Stomach (tissue), 19 donors: Measurements from ENCODE around the gene AMIGO3. TPM values are rescaled to one million over a fixed set of nuclear protein-coding genes. Genes with fewer than 3 reads are reported as not detected.

Experiments used
- DNase-seq, 2 donors: peaks; one replicate each; pipeline versions ENCODE4 v3.0.0 to v3.0.0-alpha.2; 2013 to 2019
- H3K27ac ChIP-seq, 5 donors: fragments of 200-600 bp in 4 of 5; sonication (generic) in 4 of 5; one replicate each; pipeline ENCODE4 v1.5.1; 2013 to 2019; ENCODE audit warnings: mild to moderate bottlenecking in 1 of 5, moderate library complexity in 1 of 5
- H3K27me3 ChIP-seq, 3 donors: fragments of 200-600 bp; sonication (generic); one replicate each; pipeline ENCODE4 v1.5.1; 2017 to 2019; ENCODE audit warnings: mixed run types in 1 of 3
- H3K36me3 ChIP-seq, 4 donors: fragments of 200-600 bp; sonication (generic); 1 replicate in 3 of 4; 2 replicates in 1 of 4; pipeline ENCODE4 v1.5.1; 2016 to 2019
- H3K4me1 ChIP-seq, 4 donors: fragments of 200-600 bp; sonication (generic); one replicate each; pipeline ENCODE4 v1.5.1; 2016 to 2019
- H3K4me3 ChIP-seq, 4 donors: fragments of 200-600 bp; sonication (generic) in 3 of 4; one replicate each; pipeline ENCODE4 v1.5.1; 2016 to 2019; ENCODE audit warnings: mild to moderate bottlenecking in 1 of 4
- H3K9me3 ChIP-seq, 4 donors: fragments of 200-600 bp; sonication (generic); one replicate each; pipeline ENCODE4 v1.5.1; 2016 to 2019
- EP300 ChIP-seq: sonication (generic); formaldehyde crosslinking; IDR thresholded peaks from one replicate; pipeline ENCODE4 v1.6.1; 2017; ENCODE audit warnings: antibody characterized with exemption
- POLR2A ChIP-seq, 4 donors: fragments of 450-650 bp; IDR thresholded peaks; one replicate each; pipeline ENCODE4 v1.6.1; 2016; ENCODE audit warnings: antibody characterized with exemption in 4 of 4, control low read depth in 2 of 4, mild to moderate bottlenecking in 1 of 4, moderate library complexity in 1 of 4
- POLR2AphosphoS5 ChIP-seq, 3 donors: sonication (generic); formaldehyde crosslinking; IDR thresholded peaks; one replicate each; pipeline ENCODE4 v1.6.1; 2016; ENCODE audit warnings: antibody characterized with exemption in 3 of 3
- WGBS, 5 donors: extraction: QIAGEN DNeasy Blood & Tissue Kit in 3 of 5; methylation state at CpG; one replicate each; pipeline versions ENCODE4 v1.1.5 to v1.1.7; 2013 to 2018; 5-methylcytosine and 5-hydroxymethylcytosine counted together
- intact Hi-C: fragments of 100-400 bp; cut with DNase I; formaldehyde crosslinking; loops from one replicate; pipeline ENCODE4 v1.15.1; 2023; ENCODE audit warnings: low total_unique reads
- long read RNA-seq, 10 donors: transcript quantifications; one replicate each; lab custom pipeline, GENCODE V29; 2026
- polyA plus RNA-seq, 3 donors: library from polyadenylated mRNA; stranded (reverse); fragments of 200-250 nt; gene quantifications; one replicate each; pipeline ENCODE4 v1.2.3, GENCODE V29; 2013
- total RNA-seq, 5 donors: library from RNA; depleted of rRNA; stranded (reverse); fragments of >200 nt; gene quantifications; one replicate each; pipeline versions ENCODE4 v1.1.0 to v1.2.3, GENCODE V29; 2014 to 2016
- TF ChIP-seq, protein P1 (sequence below), 7 experiments: fragments of 450-650 bp in 4 of 7; fragments of 200-600 bp in 3 of 7; sonication (generic) in 3 of 7; IDR thresholded peaks; one replicate each; pipeline ENCODE4 v1.5.1; 2016 to 2019; ENCODE audit warnings: antibody characterized with exemption in 7 of 7, control low read depth in 2 of 7, mild to moderate bottlenecking in 1 of 7
- donor health status: healthy with polysubstance abuse.
- donor health status: Bipolar disorder and iron deficiency.
- donor health status: healthy.

AMIGO3 gene, protein sequence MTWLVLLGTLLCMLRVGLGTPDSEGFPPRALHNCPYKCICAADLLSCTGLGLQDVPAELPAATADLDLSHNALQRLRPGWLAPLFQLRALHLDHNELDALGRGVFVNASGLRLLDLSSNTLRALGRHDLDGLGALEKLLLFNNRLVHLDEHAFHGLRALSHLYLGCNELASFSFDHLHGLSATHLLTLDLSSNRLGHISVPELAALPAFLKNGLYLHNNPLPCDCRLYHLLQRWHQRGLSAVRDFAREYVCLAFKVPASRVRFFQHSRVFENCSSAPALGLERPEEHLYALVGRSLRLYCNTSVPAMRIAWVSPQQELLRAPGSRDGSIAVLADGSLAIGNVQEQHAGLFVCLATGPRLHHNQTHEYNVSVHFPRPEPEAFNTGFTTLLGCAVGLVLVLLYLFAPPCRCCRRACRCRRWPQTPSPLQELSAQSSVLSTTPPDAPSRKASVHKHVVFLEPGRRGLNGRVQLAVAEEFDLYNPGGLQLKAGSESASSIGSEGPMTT
- 1 to 10 TPM in 1 of 5 donors, not detected in 4; 1.3 TPM for total RNA-seq
- under 1 TPM; 0.19 to 0.83 (median 0.76) TPM for polyA plus RNA-seq
- long read RNA-seq, donor 1, partial matches to known transcripts = 0 of 1 reads
- long read RNA-seq, donor 1, other reads (novel, unspliced or antisense) = 0 of 1 reads
- long read RNA-seq, donor 2, transcript AMIGO3-201 (1 exons, 2,862 nt) = major isoform, 5 of 5 reads
- long read RNA-seq, donor 2, partial matches to known transcripts = 0 of 5 reads
- long read RNA-seq, donor 2, other reads (novel, unspliced or antisense) = 0 of 5 reads
- long read RNA-seq, donor 3 = 0 reads
- long read RNA-seq, donor 4 = 0 reads
- long read RNA-seq, donor 5, transcript AMIGO3-201 (1 exons, 2,862 nt) = major isoform, 5 of 5 reads
- long read RNA-seq, donor 5, partial matches to known transcripts = 0 of 5 reads
- long read RNA-seq, donor 5, other reads (novel, unspliced or antisense) = 0 of 5 reads
- long read RNA-seq, donor 6 = 0 reads
- long read RNA-seq, donor 7, partial matches to known transcripts = 0 of 2 reads
- long read RNA-seq, donor 7, other reads (novel, unspliced or antisense) = 0 of 2 reads
- long read RNA-seq, donor 8 = 0 reads
- long read RNA-seq, donor 9 = 0 reads
- long read RNA-seq, donor 10 = 0 reads

DNA sequence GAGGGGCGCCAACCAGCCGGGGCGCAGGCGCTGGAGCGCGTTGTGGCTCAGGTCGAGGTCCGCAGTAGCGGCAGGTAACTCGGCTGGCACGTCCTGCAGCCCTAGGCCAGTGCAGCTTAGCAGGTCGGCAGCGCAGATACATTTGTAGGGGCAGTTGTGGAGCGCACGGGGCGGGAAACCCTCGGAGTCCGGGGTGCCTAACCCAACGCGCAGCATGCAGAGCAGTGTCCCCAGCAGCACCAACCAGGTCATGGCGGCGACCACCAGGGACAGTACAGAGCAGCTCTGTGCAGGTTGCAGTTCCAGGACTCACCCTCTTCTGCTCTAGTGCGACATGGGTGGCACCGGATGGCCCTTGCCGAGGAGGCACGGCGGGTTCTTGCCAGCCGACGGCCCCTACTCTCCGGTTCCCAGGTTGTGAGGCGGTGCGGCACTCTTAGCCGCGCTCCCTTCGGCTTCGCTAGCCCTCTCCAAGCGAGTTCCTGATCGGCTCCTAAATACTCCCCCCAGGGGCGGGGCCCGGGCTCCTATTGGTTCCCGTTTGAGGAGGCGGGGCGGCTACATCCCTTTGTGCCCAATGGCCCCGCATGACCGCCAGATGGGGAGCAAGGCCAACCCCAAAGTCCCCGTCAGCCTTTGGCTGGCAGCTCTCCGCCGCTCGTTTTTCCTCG is at the start of gene AMIGO3:
Gene AMIGO3, minus strand, starts transcription at position 471 of the 671 bp plus-strand sequence. Its CDS starts 219 bp downstream, at position 252.
- Histone ChIP-seq H3K4me3 (peak within 1 kb of the TSS; percentile 55 to 60 (median 58)), H3K36me3 (peaks cover 9 to 53% (median 41%) of the 10 kb centered on the region in 4 donors), H3K27ac (peak within 1 kb of the TSS; percentile 60 to 79 (median 70)), H3K9me3 (no peaks in the 10 kb centered on the region), H3K27me3 (no peaks in the 10 kb centered on the region), H3K4me1 (peaks cover 28 to 60% (median 51%) of the 10 kb centered on the region in 4 donors)
- TF ChIP-seq POLR2A (IDR thresholded peaks at IDR 0.05) (peak in 1 of 4 donors; percentile 51), EP300 (no peak), POLR2AphosphoS5 (IDR thresholded peaks at IDR 0.05) (peak; percentile 22 to 91 (median 86))
- TF ChIP-seq, protein P1, sequence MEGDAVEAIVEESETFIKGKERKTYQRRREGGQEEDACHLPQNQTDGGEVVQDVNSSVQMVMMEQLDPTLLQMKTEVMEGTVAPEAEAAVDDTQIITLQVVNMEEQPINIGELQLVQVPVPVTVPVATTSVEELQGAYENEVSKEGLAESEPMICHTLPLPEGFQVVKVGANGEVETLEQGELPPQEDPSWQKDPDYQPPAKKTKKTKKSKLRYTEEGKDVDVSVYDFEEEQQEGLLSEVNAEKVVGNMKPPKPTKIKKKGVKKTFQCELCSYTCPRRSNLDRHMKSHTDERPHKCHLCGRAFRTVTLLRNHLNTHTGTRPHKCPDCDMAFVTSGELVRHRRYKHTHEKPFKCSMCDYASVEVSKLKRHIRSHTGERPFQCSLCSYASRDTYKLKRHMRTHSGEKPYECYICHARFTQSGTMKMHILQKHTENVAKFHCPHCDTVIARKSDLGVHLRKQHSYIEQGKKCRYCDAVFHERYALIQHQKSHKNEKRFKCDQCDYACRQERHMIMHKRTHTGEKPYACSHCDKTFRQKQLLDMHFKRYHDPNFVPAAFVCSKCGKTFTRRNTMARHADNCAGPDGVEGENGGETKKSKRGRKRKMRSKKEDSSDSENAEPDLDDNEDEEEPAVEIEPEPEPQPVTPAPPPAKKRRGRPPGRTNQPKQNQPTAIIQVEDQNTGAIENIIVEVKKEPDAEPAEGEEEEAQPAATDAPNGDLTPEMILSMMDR (IDR thresholded peaks at IDR 0.05) = peak in 5 of 7 experiments; percentile 24 to 57 (median 49)
- 0 to 2% (median 1%) methylated on average over 21 to 50 of the region's 50 CpGs for WGBS, 5 donors
- peak; percentile 97 for DNase-seq
- intact Hi-C loops = loop anchor here (10.0 kb wide), 1 partner anchor 115 kb away; no protein-coding TSS in a partner anchor

DNA sequence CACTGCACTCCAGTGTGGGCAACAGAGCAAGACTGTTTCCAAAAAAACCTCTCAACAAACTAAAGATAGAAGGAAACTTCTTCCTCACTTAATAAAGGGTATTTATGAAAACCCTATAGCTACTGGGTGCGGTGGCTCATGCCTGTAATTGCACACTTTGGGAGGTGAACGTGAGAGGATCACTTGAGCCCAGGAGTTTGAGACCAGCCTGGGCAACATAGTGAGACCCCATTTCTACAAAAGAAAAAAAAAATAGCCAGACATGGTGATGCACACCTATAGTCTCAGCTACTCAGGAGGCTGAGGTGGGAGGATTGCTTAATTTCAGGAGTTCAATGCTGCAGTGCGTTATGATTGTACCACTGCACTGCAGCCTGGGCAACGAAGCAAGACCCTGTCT is 44.5 kb upstream of the AMIGO3 start:
- Histone ChIP-seq H3K4me1 (peaks cover 0 to 14% (median 6%) of the 10 kb centered on the region in 4 donors), H3K9me3 (no peaks in the 10 kb centered on the region), H3K36me3 (peaks cover 0 to 19% (median 16%) of the 10 kb centered on the region in 4 donors), H3K27ac (no peak overlapping the region), H3K27me3 (no peaks in the 10 kb centered on the region), H3K4me3 (no peak overlapping the region)
- intact Hi-C loops = no loop called here
- WGBS, 5 donors = 94 to 98% (median 97%) methylated on average over 4 of the region's 4 CpGs
- no peak for DNase-seq
- TF ChIP-seq POLR2AphosphoS5 (IDR thresholded peaks at IDR 0.05) (no peak), EP300 (no peak), POLR2A (IDR thresholded peaks at IDR 0.05) (no peak)
- TF ChIP-seq, protein P1 (IDR thresholded peaks at IDR 0.05) = no peak

DNA sequence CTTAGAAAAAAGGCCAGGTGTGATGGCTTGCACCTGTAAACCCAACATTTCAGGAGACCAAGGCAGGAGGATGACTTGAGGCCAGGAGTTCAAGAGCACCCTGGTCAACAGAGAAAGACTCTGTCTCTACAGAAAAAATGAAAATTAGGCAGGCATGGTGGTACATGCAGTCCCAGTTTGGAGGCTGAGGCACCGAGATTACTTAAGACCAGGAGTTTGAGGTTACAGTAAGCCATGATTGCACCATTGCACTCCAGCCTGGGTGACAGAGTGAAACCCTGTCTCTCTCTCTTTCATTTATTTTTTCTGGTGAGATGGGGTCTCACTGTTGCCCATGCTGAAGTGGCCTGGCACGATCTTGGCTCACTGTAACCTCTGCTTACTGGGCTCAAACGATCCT is 42.2 kb upstream of the AMIGO3 start:
- Histone ChIP-seq H3K9me3 (no peaks in the 10 kb centered on the region), H3K27me3 (no peaks in the 10 kb centered on the region), H3K36me3 (peaks cover 0 to 19% (median 16%) of the 10 kb centered on the region in 4 donors), H3K4me1 (peaks cover 0 to 30% (median 14%) of the 10 kb centered on the region in 4 donors), H3K4me3 (no peak overlapping the region), H3K27ac (no peak overlapping the region)
- TF ChIP-seq, protein P1 (IDR thresholded peaks at IDR 0.05) = no peak
- TF ChIP-seq EP300 (no peak), POLR2AphosphoS5 (IDR thresholded peaks at IDR 0.05) (no peak), POLR2A (IDR thresholded peaks at IDR 0.05) (no peak)
- 88 to 94% (median 93%) methylated on average over 3 of the region's 3 CpGs for WGBS, 5 donors
- intact Hi-C loops = no loop called here
- DNase-seq = no peak
